Measurements from ENCODE around the gene EMP1. TPM values are rescaled to one million over a fixed set of nuclear protein-coding genes. Genes with fewer than 3 reads are reported as not detected.

Gene EMP1
- total RNA-seq, 6 experiments from 2014 or later, result 217 to 417 (median 356) TPM

GRCh38 chr12:13194401-13195110 is 2.0 kb upstream of the EMP1 start:
- Mint-ChIP-seq H3K9me3 (no peaks in the 10 kb centered on the region), H3K4me3 (0 out of 2 replicates have a peak overlapping the region, but pooled peaks have one; percentile 98), H3K27me3 (ENCODE audit: insufficient read depth) (peaks cover 9% of the 10 kb centered on the region), H3K36me3 (ENCODE audit: low read depth) (peaks cover 29% of the 10 kb centered on the region), H3K4me1 (ENCODE audit: low read depth) (peaks cover 55% of the 10 kb centered on the region), H3K27ac (peak overlapping the region; percentile 98)
- peak; percentile 41 for DNase-seq
- no peak for TF ChIP-seq CTCF (IDR thresholded peaks at IDR 0.05)

GRCh38 chr12:13195250-13195649 is 1.3 kb upstream of the EMP1 start:
- no peak for DNase-seq
- Mint-ChIP-seq H3K9me3 (no peaks in the 10 kb centered on the region), H3K4me3 (peak overlapping the region; percentile 98), H3K27ac (peak overlapping the region; percentile 98), H3K27me3 (ENCODE audit: insufficient read depth) (peaks cover 11% of the 10 kb centered on the region), H3K36me3 (ENCODE audit: low read depth) (peaks cover 36% of the 10 kb centered on the region), H3K4me1 (ENCODE audit: low read depth) (peaks cover 62% of the 10 kb centered on the region)
- no peak for TF ChIP-seq CTCF (IDR thresholded peaks at IDR 0.05)

- Mint-ChIP-seq H3K4me1 (ENCODE audit: low read depth) (peaks cover 67% of the 10 kb centered on the region), H3K36me3 (ENCODE audit: low read depth) (peaks cover 41% of the 10 kb centered on the region), H3K4me3 (peak overlapping the region; percentile 98), H3K27ac (peak overlapping the region; percentile 98), H3K27me3 (ENCODE audit: insufficient read depth) (peaks cover 11% of the 10 kb centered on the region), H3K9me3 (no peaks in the 10 kb centered on the region)
- DNase-seq, result peak; percentile 73
- TF ChIP-seq CTCF (IDR thresholded peaks at IDR 0.05), result no peak
Observed at GRCh38 chr12:13195785-13196129, 769 bp upstream of the EMP1 start.

- H3K27ac Mint-ChIP-seq, result peak overlapping the region; percentile 98
- peaks cover 80% of the 10 kb centered on the region for H3K4me1 Mint-ChIP-seq (ENCODE audit: low read depth)
Observed at GRCh38 chr12:13197032-13197431, 506 bp downstream of the EMP1 start.

GRCh38 chr12:13197526-13198143 is 1.1 kb downstream of the EMP1 start:
- Mint-ChIP-seq H3K4me1 (ENCODE audit: low read depth) (peaks cover 86% of the 10 kb centered on the region), H3K27me3 (ENCODE audit: insufficient read depth) (peaks cover 16% of the 10 kb centered on the region), H3K9me3 (no peaks in the 10 kb centered on the region), H3K27ac (peak overlapping the region; percentile 98), H3K4me3 (peak overlapping the region; percentile 98), H3K36me3 (ENCODE audit: low read depth) (peaks cover 57% of the 10 kb centered on the region)
- DNase-seq, result no peak
- TF ChIP-seq CTCF (IDR thresholded peaks at IDR 0.05), result no peak

More at GRCh38 chr12:13197032-13197431, 506 bp downstream of the EMP1 start:
- no peak for TF ChIP-seq CTCF (IDR thresholded peaks at IDR 0.05)
- Mint-ChIP-seq H3K4me3 (peak overlapping the region; percentile 98), H3K27me3 (ENCODE audit: insufficient read depth) (peaks cover 16% of the 10 kb centered on the region), H3K36me3 (ENCODE audit: low read depth) (peaks cover 51% of the 10 kb centered on the region), H3K9me3 (no peaks in the 10 kb centered on the region)
- DNase-seq, result no peak
